ENCODE measurements around the gene COMTD1. TPM values are rescaled to one million over a fixed set of nuclear protein-coding genes. Genes with fewer than 3 reads are reported as not detected.

The COMTD1 gene
- total and polyA plus RNA-seq, 10 of the 15 experiments (the other 5 are each of a cell fraction or from before 2014, with no cell fraction given): 0.39 to 64.3 (median 26.0) TPM

- no peak overlapping the region for H2AFZ ChIP-seq (ENCODE audit: control insufficient read depth, low read depth, low read length)
- in situ Hi-C loops (cut with MboI) (no loop called here), intact Hi-C loops (cut with micrococcal nuclease; ENCODE audit: unreplicated experiment) (no loop called here)
- H3K27ac ChIP-seq (ENCODE audit: control insufficient read depth, insufficient read depth): no peak overlapping the region
- FAIRE-seq (no peak), ATAC-seq (no peak), DNase-seq (ENCODE audit: low read depth, low spot score) (no peak)
- H3K4me1 ChIP-seq (ENCODE audit: control insufficient read depth, insufficient read depth, low read length): no peaks in the 10 kb centered on the region
- no peak overlapping the region for H3K4me3 ChIP-seq
- H3K36me3 ChIP-seq (ENCODE audit: control insufficient read depth in 2 of 2, insufficient read depth in 2 of 2, low read length in 1 of 2): no peaks in the 10 kb centered on the region
- POLR2A ChIA-PET: no interaction called here
- H3K9me3 ChIP-seq (replicated peaks; ENCODE audit: control insufficient read depth, insufficient read depth, low read length): no peaks in the 10 kb centered on the region
- BruUV-seq (replicated peaks): no TSS peak
- CTCF ChIA-PET: interaction anchor here (0.7 to 3.6 kb wide), 5 partner anchors 10 to 29 kb away, joined by 3 to 16 read pairs (median 6); no protein-coding TSS in a partner anchor
- H3K79me2 ChIP-seq (ENCODE audit: control insufficient read depth, insufficient read depth, low read length): peaks cover 5% of the 10 kb centered on the region
- no peak overlapping the region for H3K4me2 ChIP-seq (ENCODE audit: control insufficient read depth, insufficient read depth)
- no peak overlapping the region for H3K9ac ChIP-seq (ENCODE audit: control insufficient read depth, insufficient read depth, low read length)
- TF ChIP-seq STAT1 (conservative IDR thresholded peaks at IDR 0.05) (no peak), ZBED1 (IDR thresholded peaks at IDR 0.05; ENCODE audit: borderline replicate concordance) (no peak), JUND (IDR thresholded peaks at IDR 0.05; ENCODE audit: low read depth, low read length) (no peak), TARDBP (IDR thresholded peaks at IDR 0.05; ENCODE audit: borderline replicate concordance) (no peak), ZNF217 (IDR thresholded peaks at IDR 0.05) (no peak), PAX8 (IDR thresholded peaks at IDR 0.05) (no peak), EP300 (IDR thresholded peaks at IDR 0.05; ENCODE audit: borderline replicate concordance in 1 of 2, control insufficient read depth in 1 of 2, low read depth in 2 of 2, low read length in 2 of 2) (no peak), RB1 (IDR thresholded peaks at IDR 0.05; ENCODE audit: borderline replicate concordance) (no peak), ZNF274 (IDR thresholded peaks at IDR 0.05; ENCODE audit: insufficient read depth, insufficient read length) (no peak), CEBPB (IDR thresholded peaks at IDR 0.05; ENCODE audit: borderline replicate concordance in 1 of 2, low read depth in 2 of 2, low read length in 2 of 2) (no peak), KDM1A (IDR thresholded peaks at IDR 0.05; ENCODE audit: borderline replicate concordance) (no peak), SPI1 (IDR thresholded peaks at IDR 0.05; ENCODE audit: borderline replicate concordance, insufficient read depth, low read depth, low read length) (no peak), USF2 (IDR thresholded peaks at IDR 0.05; ENCODE audit: borderline replicate concordance, low read depth, low read length) (no peak), RELB (IDR thresholded peaks at IDR 0.05; ENCODE audit: low read depth) (no peak), BHLHE40 (IDR thresholded peaks at IDR 0.05; ENCODE audit: borderline replicate concordance in 1 of 2, low read depth in 2 of 2, low read length in 1 of 2) (no peak), TAF1 (IDR thresholded peaks at IDR 0.05; ENCODE audit: borderline replicate concordance, low read depth, low read length) (no peak), MTA2 (IDR thresholded peaks at IDR 0.05; ENCODE audit: low read depth) (no peak), CBX3 (IDR thresholded peaks at IDR 0.05; ENCODE audit: borderline replicate concordance, low read depth) (no peak), NR2F1 (conservative IDR thresholded peaks at IDR 0.05) (no peak)
- SMC1A ChIA-PET (ENCODE audit: uncharacterized antibody, unreplicated experiment): interaction anchor here (1.3 to 1.5 kb wide), 2 partner anchors 8 to 18 kb away, joined by 3 to 4 read pairs; no protein-coding TSS in a partner anchor
- 75% methylated on average over 2 of the region's 2 CpGs for WGBS (ENCODE audit: insufficient coverage, insufficient replicate concordance, low lambda C conversion rate, missing lambda C conversion rate)
- no peaks in the 10 kb centered on the region for H3K27me3 ChIP-seq (replicated peaks in 1 of 2; ENCODE audit: control insufficient read depth in 2 of 2, insufficient read depth in 2 of 2, low read length in 1 of 2)
- RAD21 ChIA-PET (ENCODE audit: unreplicated experiment): interaction anchor here (0.7 to 1.9 kb wide), 2 partner anchors 18 to 26 kb away, joined by 3 to 5 read pairs; no protein-coding TSS in a partner anchor
- H4K20me1 ChIP-seq (ENCODE audit: control insufficient read depth, insufficient read depth): no peaks in the 10 kb centered on the region
These were observed 29.8 kb downstream of the COMTD1 start for GRCh38 chr10:75205908-75206307.

All from GM12878 (cell line).